GM12878 (cell line): ENCODE data around the gene C1QB. TPM values are rescaled to one million over a fixed set of nuclear protein-coding genes. Genes with fewer than 3 reads are reported as not detected.

ENCODE experiments used
- ATAC-seq: fragments of 200-7000 bp; cut with Tn5 transposase; 3 replicates; pipeline ENCODE4 v1.9.1; 2020; ENCODE audit warnings: mild to moderate bottlenecking, moderate library complexity
- Bru-seq: library from RNA; stranded (reverse); fragments of 400-500 nt; gene quantifications from one replicate; lab custom pipeline; 2021; lab: Mats Ljungman, UMichigan
- BruChase-seq, 2 experiments: library from RNA; stranded (reverse); fragments of 400-500 nt; gene quantifications; one replicate each; lab custom pipeline; 2021; lab: Mats Ljungman, UMichigan
- BruUV-seq: library from RNA; stranded (reverse); fragments of 400-500 nt; replicated peaks from 2 replicates; lab custom pipeline; 2021; lab: Mats Ljungman, UMichigan
- CTCF ChIA-PET: fragments of 300-600 bp; sonication (Branson Sonifier 250); formaldehyde crosslinking; extraction: SDS; loops from one replicate; lab custom pipeline; 2021; ENCODE audit warnings: inconsistent platforms; lab: Yijun Ruan, JAX
- POLR2A ChIA-PET: fragments of 350-600 bp; formaldehyde crosslinking; extraction: SDS; loops from one replicate; lab custom pipeline; 2021; ENCODE audit warnings: inconsistent platforms; lab: Charles Lee
- RAD21 ChIA-PET: fragments of 300-600 bp; sonication (Branson Sonifier 250); formaldehyde crosslinking; loops from one replicate; lab custom pipeline; 2023; ENCODE audit warnings: antibody characterized with exemption; ENCODE audit not compliant: unreplicated experiment; lab: Charles Lee
- SMC1A ChIA-PET: fragments of 300-600 bp; sonication (Branson Sonifier 250); formaldehyde crosslinking; loops from one replicate; lab custom pipeline; 2023; ENCODE audit not compliant: unreplicated experiment, uncharacterized antibody; lab: Charles Lee
- DNase-seq: peaks from one replicate; pipeline ENCODE4 v3.0.0-alpha.2; 2011; ENCODE audit warnings: low read depth, low spot score
- FAIRE-seq: peaks from 3 replicates; lab custom pipeline; 2011; peaks lifted over from hg19 to GRCh38; lab: Jason Lieb, UNC
- H2AFZ ChIP-seq: 2 replicates; pipeline ENCODE4 v1.6.0; 2011; ENCODE audit warnings: low read depth, low read length, control low read depth; ENCODE audit not compliant: control insufficient read depth
- H3K27ac ChIP-seq: 2 replicates; pipeline ENCODE4 v1.5.1; 2011; ENCODE audit warnings: control low read depth; ENCODE audit not compliant: control insufficient read depth, insufficient read depth
- H3K27me3 ChIP-seq, 2 experiments: replicated peaks in 1 of 2; 2 replicates each; pipeline versions ENCODE4 v1.6.0 to v1.6.1; 2011; ENCODE audit warnings: low read length in 1 of 2; ENCODE audit not compliant: control insufficient read depth in 2 of 2, insufficient read depth in 2 of 2
- H3K36me3 ChIP-seq, 2 experiments: 2 replicates each; pipeline ENCODE4 v1.5.1; 2011; ENCODE audit warnings: low read length in 1 of 2; ENCODE audit not compliant: control insufficient read depth in 2 of 2, insufficient read depth in 2 of 2
- H3K4me1 ChIP-seq: 2 replicates; pipeline ENCODE4 v1.6.1; 2011; ENCODE audit warnings: mild to moderate bottlenecking, low read length, moderate library complexity, mixed read lengths; ENCODE audit not compliant: control insufficient read depth, insufficient read depth
- H3K4me2 ChIP-seq: 2 replicates; pipeline ENCODE4 v1.6.0; 2011; ENCODE audit warnings: control low read depth; ENCODE audit not compliant: control insufficient read depth, insufficient read depth
- H3K4me3 ChIP-seq: fragments of 200-600 bp; sonication (generic); 2 replicates; pipeline ENCODE4 v1.5.1; 2016
- H3K79me2 ChIP-seq: 2 replicates; pipeline ENCODE4 v1.6.0; 2011; ENCODE audit warnings: low read length; ENCODE audit not compliant: control insufficient read depth, insufficient read depth
- H3K9ac ChIP-seq: 2 replicates; pipeline ENCODE4 v1.8.0; 2011; ENCODE audit warnings: low read length, control low read depth, mixed read lengths; ENCODE audit not compliant: control insufficient read depth, insufficient read depth
- H3K9me3 ChIP-seq: replicated peaks from 3 replicates; pipeline ENCODE4 v1.5.1; 2011; ENCODE audit warnings: mild to moderate bottlenecking, low read length; ENCODE audit not compliant: control insufficient read depth, insufficient read depth
- H4K20me1 ChIP-seq: 2 replicates; pipeline ENCODE4 v1.6.0; 2011; ENCODE audit not compliant: control insufficient read depth, insufficient read depth
- BACH1 ChIP-seq: fragments of 450-650 bp; IDR thresholded peaks from 2 replicates; pipeline ENCODE4 v1.6.1; 2017; ENCODE audit warnings: mild to moderate bottlenecking, borderline replicate concordance
- EGR1 ChIP-seq, 2 experiments: IDR thresholded peaks; 1 replicate in 1 of 2; 2 replicates in 1 of 2; pipeline ENCODE4 v1.6.1; 2011 to 2012; ENCODE audit warnings: low read depth in 2 of 2, low read length in 2 of 2, borderline replicate concordance in 1 of 2, mild to moderate bottlenecking in 1 of 2, moderate library complexity in 1 of 2
- FOXM1 ChIP-seq: IDR thresholded peaks from 2 replicates; pipeline ENCODE4 v1.6.1; 2012; ENCODE audit warnings: low read depth, mild to moderate bottlenecking, inconsistent platforms, low read length, moderate library complexity
- NR2F1 ChIP-seq: fragments of 450-650 bp; conservative IDR thresholded peaks from 2 replicates; pipeline ENCODE4 v1.6.1; 2017; ENCODE audit warnings: mild to moderate bottlenecking
- POU2F2 ChIP-seq: IDR thresholded peaks from 3 replicates; pipeline ENCODE4 v1.6.1; 2011; ENCODE audit warnings: low read depth, mild to moderate bottlenecking, low read length, borderline replicate concordance
- RAD21 ChIP-seq: IDR thresholded peaks from 2 replicates; pipeline ENCODE4 v1.6.1; 2011; ENCODE audit warnings: mild to moderate bottlenecking, low read depth, low read length, moderate library complexity; ENCODE audit not compliant: insufficient read depth
- SMAD5 ChIP-seq: IDR thresholded peaks from 2 replicates; pipeline ENCODE4 v1.6.1; 2016; ENCODE audit warnings: antibody characterized with exemption, low read depth
- TCF12 ChIP-seq: IDR thresholded peaks from 2 replicates; pipeline ENCODE4 v1.6.1; 2011; ENCODE audit warnings: low read depth, mild to moderate bottlenecking, low read length
- WGBS: methylation state at CpG from one replicate; pipeline ENCODE4 v1.1.6; 2016; ENCODE audit warnings: low lambda C conversion rate; ENCODE audit not compliant: insufficient replicate concordance, insufficient coverage; ENCODE audit errors: missing lambda C conversion rate; 5-methylcytosine and 5-hydroxymethylcytosine counted together
- in situ Hi-C: fragments of 300-500 bp; cut with MboI; formaldehyde crosslinking; loops from 9 replicates; pipeline ENCODE4 v1.14.3; 2018; ENCODE audit warnings: mixed read lengths
- intact Hi-C: fragments of 100-400 bp; cut with micrococcal nuclease; formaldehyde crosslinking; loops from one replicate; pipeline ENCODE4 v1.14.2; 2022; ENCODE audit not compliant: unreplicated experiment
- long read RNA-seq, 2 experiments: library from polyadenylated mRNA; unstranded; transcript quantifications; one replicate each; pipeline ENCODE4 v2.0.0, GENCODE V29; 2019 to 2020
- polyA minus RNA-seq, 3 experiments: library from RNA; depleted of rRNA, polyadenylated mRNA; stranded (reverse); fragments of >200 nt; gene quantifications; 2 replicates each; pipeline ENCODE4 v1.2.3, GENCODE V29; 2011
- polyA plus RNA-seq, 11 experiments: library from polyadenylated mRNA; depleted of rRNA in 4 of 11; unstranded in 6 of 11; stranded (reverse) in 5 of 11; fragments of >200 nt; fragmentation: Nextera tagmentation in 4 of 11; fragmentation: Illumina TruSeq in 1 of 11; extraction: Ambion mirVana in 4 of 11; extraction: Trizol in 1 of 11; gene quantifications; 1 replicate in 1 of 11; 2 replicates in 10 of 11; pipeline versions ENCODE4 v1.2.1 to v1.2.3, GENCODE V29; 2011 to 2016; ENCODE audit warnings: inconsistent platforms in 2 of 11, missing spikeins in 2 of 11, low read depth in 1 of 11
- total RNA-seq, 4 experiments: library from RNA; depleted of rRNA in 3 of 4; stranded (reverse); fragments of >200 nt in 3 of 4; fragmentation: Illumina TruSeq in 1 of 4; extraction: Trizol in 1 of 4; gene quantifications; 2 replicates each; pipeline versions ENCODE4 v1.2.1 to v1.2.3, GENCODE V29; 2013 to 2021
- TF ChIP-seq, protein P1 (sequence below): IDR thresholded peaks from 2 replicates; pipeline ENCODE4 v1.6.1; 2011; ENCODE audit warnings: borderline replicate concordance, low read depth, mild to moderate bottlenecking, moderate library complexity, low read length; ENCODE audit not compliant: insufficient read depth, poor library complexity, severe bottlenecking

C1QB gene, protein sequence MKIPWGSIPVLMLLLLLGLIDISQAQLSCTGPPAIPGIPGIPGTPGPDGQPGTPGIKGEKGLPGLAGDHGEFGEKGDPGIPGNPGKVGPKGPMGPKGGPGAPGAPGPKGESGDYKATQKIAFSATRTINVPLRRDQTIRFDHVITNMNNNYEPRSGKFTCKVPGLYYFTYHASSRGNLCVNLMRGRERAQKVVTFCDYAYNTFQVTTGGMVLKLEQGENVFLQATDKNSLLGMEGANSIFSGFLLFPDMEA
- not detected in 2 replicates for total RNA-seq (2013; cell fraction: nucleolus; rRNA removed)
- not detected in 2 replicates for total RNA-seq (2014; rRNA removed)
- not detected in 2 replicates for total RNA-seq (2014; rRNA removed; fragmentation: Illumina TruSeq; extraction: Trizol)
- 0.19 and 0.62 TPM in 2 replicates for total RNA-seq (2021)
- polyA plus RNA-seq (2011; ENCODE audit: low read depth), result not detected
- polyA plus RNA-seq (2011; rRNA removed), result not detected in 2 replicates
- 0.04 TPM in 1 of 2 replicates, not detected in the other for polyA plus RNA-seq (2011; cell fraction: cytosol; rRNA removed)
- polyA plus RNA-seq (2011; cell fraction: nucleus; rRNA removed), result not detected in 2 replicates
- not detected in 2 replicates for polyA plus RNA-seq (2012)
- not detected in 2 replicates for polyA plus RNA-seq (2014; fragmentation: Illumina TruSeq; extraction: Trizol)
- polyA plus RNA-seq (2014; fragmentation: Nextera tagmentation; extraction: Ambion mirVana), result not detected
- not detected in 2 replicates for polyA plus RNA-seq (2014; rRNA removed)
- not detected for polyA plus RNA-seq (2016; fragmentation: Nextera tagmentation; extraction: Ambion mirVana)
- not detected in 2 replicates for polyA minus RNA-seq (2011; rRNA and poly(A)+ RNA removed)
- polyA minus RNA-seq (2011; cell fraction: cytosol; rRNA and poly(A)+ RNA removed), result not detected in 2 replicates
- not detected in 2 replicates for polyA minus RNA-seq (2011; cell fraction: nucleus; rRNA and poly(A)+ RNA removed)
- Bru-seq, nascent RNA, result not detected
- BruChase-seq, experiment 1, labeled RNA remaining after a 6-hour chase, result not detected
- not detected for BruChase-seq, experiment 2, labeled RNA remaining after a 2-hour chase
- long read RNA-seq, experiment 1, result 0 reads
- long read RNA-seq, experiment 2, result 0 reads

DNA sequence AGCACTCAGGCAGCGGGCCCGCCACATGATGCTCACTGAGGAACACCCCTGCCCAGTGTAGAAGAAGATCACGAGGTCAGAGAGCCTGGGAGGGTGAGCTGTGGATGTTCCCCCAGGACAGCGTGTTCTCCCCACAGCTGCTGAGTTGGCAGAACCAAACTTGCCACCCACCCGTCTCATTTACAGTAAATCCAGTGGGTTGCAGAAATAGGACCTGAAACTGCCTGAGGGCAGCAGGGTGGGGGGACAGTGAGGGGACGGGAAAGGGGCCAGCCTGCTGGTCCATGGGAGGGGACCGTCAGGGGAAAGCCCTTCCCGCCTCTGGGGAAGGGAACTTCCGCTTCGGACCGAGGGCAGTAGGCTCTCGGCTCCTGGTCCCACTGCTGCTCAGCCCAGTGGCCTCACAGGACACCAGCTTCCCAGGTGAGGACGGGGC is at the start of gene C1QB:
Gene C1QB, plus strand, starts transcription at position 356 of the 436 bp plus-strand sequence. CDS start 6,227 bp downstream, outside the sequence.
- no peak for ATAC-seq
- Histone ChIP-seq H4K20me1 (no peaks in the 10 kb centered on the region), H3K27me3 (no peaks in the 10 kb centered on the region; a peak in 2 of 4 replicates), H3K27ac (no peak within 1 kb of the TSS), H3K79me2 (no peaks in the 10 kb centered on the region), H3K4me1 (no peaks in the 10 kb centered on the region), H3K4me2 (no peak within 1 kb of the TSS), H3K36me3 (no peaks in the 10 kb centered on the region), H3K9me3 (no peaks in the 10 kb centered on the region), H3K4me3 (no peak within 1 kb of the TSS), H3K9ac (no peak within 1 kb of the TSS), H2AFZ (no peak within 1 kb of the TSS)
- no TSS peak for BruUV-seq
- DNase-seq, result no peak
- ChIA-PET POLR2A (no interaction called here), CTCF (interaction anchor here (0.8 kb wide), 1 partner anchor 22 kb away, joined by 3 read pairs; no protein-coding TSS in a partner anchor), SMC1A (interaction anchor here (0.6 kb wide), 1 partner anchor 265 kb away, joined by 3 read pairs; no protein-coding TSS in a partner anchor), RAD21 (no interaction called here)
- TF ChIP-seq POU2F2 (no peak), RAD21 (no peak), FOXM1 (no peak), BACH1 (no peak), TCF12 (no peak), NR2F1 (no peak), SMAD5 (no peak), EGR1 (IDR thresholded peaks at IDR 0.05; ENCODE audit: borderline replicate concordance in 1 of 2, low read depth in 2 of 2, low read length in 2 of 2) (no peak)
- TF ChIP-seq, protein P1, sequence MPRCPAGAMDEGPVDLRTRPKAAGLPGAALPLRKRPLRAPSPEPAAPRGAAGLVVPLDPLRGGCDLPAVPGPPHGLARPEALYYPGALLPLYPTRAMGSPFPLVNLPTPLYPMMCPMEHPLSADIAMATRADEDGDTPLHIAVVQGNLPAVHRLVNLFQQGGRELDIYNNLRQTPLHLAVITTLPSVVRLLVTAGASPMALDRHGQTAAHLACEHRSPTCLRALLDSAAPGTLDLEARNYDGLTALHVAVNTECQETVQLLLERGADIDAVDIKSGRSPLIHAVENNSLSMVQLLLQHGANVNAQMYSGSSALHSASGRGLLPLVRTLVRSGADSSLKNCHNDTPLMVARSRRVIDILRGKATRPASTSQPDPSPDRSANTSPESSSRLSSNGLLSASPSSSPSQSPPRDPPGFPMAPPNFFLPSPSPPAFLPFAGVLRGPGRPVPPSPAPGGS, result no peak
- 25% methylated on average over 13 of the region's 13 CpGs for WGBS
- no peak for FAIRE-seq
- in situ Hi-C loops (no loop called here), intact Hi-C loops (no loop called here)
